ENCODE measurements around the gene DTL.
"Not testable (repeated sequence)": the region's sequence is repeated elsewhere in the genome, so short reads cannot be mapped to it uniquely, and the experiment has no call there.

The DTL gene

DNA sequence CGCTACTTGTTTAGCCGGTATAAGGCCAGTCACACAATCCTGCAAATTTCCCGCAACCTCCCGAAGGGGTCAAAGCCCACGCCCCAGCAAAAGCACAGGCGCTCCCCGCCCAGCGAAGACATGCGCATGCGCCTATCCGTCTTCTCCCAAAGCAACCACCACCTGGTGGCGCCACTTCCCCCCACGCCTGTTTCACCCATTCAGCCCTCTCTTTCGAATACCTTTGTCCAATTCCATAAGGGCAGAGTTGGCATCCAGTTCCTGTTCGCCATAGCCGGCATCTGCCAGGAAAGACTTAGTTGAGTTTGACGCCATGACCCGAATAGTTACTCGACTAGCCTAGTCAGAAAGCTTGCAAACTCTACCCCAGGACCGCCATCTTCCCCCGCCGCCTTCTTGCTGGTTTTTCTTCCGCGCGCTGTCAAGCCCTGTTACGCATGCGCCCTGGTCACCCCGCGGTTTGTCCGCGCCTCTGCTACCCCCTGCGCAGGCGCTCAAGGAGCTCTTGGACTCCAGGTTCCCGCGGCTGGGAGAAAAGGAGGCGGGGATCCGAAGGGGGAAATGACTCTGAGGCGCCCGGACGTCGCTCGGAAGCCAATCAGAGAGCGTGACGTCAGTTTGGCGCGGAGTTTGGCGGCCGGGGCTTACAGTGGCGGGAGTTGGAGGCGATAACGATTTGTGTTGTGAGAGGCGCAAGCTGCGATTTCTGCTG lies at the start of gene DTL, which contains the start of gene INTS7:
Gene DTL, plus strand, starts transcription at position 626 of the 712 bp plus-strand sequence. CDS start 143 bp downstream, outside the sequence.
Gene INTS7, minus strand, starts transcription at position 435 of the 712 bp plus-strand sequence. Its CDS starts 120 bp downstream, at position 315.
- DNase-seq (ENCODE audit: low read depth in 3 of 3) = peak; percentile 95 to 97 (median 95)

- no peak for DNase-seq (ENCODE audit: low read depth in 3 of 3)
Measured at GRCh38 chr1:211986628-211987254, 48.8 kb upstream of the DTL start.

DNA sequence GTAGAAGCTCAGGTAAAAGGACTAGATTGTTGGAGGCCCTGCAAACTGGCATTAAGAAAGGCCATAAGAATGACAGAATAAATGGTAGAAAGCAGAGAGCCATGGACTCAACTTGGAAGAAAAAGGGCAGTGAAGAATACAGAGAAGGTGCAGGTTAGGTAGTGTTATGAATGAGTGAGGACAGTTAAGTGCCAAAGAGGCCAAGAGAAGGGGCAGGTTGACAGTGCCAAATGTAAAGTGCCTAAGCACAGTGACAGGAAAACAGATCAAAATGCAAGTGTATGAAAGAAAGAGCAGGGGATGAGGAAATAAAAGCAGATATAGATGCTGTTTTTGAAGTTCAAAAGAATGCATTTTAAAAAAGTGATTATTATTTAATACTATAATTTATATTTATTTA lies 43.9 kb upstream of the DTL start:
- DNase-seq (ENCODE audit: low read depth in 3 of 3) = no peak

GRCh38 chr1:211997426-211997825 lies 38.1 kb upstream of the DTL start:
- DNase-seq (ENCODE audit: low read depth in 3 of 3) = not testable (repeated sequence)

DNA sequence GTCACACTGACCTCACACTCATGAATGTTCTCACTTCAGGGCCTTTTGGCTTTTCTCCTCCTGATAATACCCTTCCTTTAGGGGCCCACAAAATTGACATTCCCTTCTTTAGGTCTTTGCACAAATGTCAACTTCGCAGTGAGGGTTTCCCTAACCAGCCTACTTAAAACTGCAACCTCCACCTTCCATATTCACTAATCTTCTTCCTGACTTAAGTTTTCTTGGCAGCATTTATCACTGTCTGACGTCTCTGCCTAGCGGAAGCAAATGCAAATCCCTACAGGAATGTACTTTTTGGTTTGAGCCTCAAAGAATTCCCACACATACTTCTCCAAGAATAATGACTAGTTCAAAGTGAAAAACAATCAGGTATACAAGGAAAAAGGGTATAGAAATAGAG lies 33.0 kb upstream of the DTL start:
- DNase-seq (ENCODE audit: low read depth in 3 of 3) = no peak

DNA sequence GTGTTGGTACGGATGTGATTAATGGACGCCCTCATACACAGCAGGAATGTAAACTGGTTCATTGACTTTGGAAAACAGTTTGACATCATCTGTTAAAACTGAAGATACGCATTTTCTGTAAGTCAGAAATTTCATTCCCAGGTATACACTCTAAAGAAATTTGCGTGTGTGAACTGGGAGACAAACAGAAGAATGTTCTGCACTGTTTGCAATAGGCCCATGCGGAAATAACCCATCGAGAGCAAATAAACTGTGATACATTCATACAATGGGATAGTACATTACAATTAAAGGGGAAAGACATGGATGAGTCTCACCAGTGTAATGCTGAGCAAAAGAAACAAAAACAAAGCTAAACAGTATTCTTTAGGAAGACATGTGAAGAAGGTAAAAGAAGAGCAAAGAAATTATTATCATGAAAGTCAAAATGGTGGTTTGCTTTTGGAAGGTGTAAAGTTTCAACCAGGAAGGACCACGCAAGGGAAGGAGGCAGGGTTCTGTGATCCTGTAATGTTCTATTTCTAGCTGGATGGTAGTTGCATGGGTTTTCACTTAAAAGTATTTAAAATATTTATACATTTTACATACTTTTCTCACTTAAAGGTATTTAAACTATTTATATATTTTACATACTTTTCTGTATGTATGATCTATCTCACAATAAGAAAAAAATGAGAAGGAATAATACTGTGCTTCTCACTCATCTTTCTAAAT lies 30.5 kb upstream of the DTL start:
- DNase-seq (ENCODE audit: low read depth in 3 of 3) = no peak

DNA sequence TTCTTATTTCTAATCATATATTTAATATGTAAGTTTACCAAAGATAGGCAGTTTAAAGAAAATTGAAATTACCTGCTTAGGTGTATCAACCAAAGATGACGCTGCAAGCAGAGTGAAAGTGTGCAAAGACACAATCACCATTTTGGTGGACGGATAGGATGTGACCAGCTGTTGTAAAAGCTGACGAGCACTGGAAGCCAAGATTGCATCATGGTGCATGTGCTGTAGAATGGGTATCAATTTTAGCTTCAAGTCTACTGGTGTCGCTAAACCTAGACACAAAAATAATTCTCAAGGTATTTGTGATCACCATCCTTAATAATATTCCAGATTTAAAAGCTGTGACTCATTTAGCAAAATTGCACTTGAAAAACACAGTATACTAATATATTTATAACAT lies 28.4 kb upstream of the DTL start:
- DNase-seq (ENCODE audit: low read depth in 3 of 3) = no peak

- no peak for DNase-seq (ENCODE audit: low read depth in 3 of 3)
Measured at GRCh38 chr1:212007886-212008285, 27.7 kb upstream of the DTL start.

DNA sequence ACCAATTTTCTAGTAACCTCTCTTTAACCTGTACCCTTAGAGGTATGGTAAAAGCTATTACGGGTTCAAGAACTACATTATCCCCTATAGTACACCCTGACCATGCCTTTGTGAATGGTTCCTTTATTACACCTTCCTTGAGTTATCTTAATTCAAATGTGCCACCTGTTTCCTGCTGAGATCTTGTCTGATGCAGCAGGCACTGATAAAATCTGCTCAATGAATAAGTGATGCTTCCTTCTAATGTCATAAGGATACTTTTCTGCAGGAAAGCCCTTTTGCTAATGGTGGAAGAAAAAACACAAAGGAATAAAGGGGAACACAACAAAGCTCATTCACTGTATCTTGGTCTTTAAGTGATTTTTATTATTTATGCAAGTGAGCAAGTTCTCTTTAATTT lies 26.0 kb upstream of the DTL start:
- no peak for DNase-seq (ENCODE audit: low read depth in 3 of 3)

DNA sequence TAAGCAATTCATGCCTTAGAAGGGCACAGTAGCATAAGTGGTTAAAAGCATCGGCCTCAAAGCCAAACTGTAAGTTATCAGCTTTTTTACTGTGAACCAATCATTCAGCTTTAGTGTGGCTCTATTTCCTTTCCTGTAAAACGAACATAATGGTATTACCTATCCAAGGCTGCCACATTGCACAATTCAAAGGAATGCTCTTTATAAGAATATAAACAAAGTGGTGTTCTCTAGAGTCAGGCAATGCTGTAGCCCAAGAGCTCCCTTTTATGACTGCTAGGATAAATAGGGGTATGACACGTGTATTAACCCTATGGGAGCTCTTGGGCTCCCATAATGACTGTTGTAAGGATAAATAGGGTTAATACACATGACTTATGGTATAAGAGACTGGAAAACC lies 25.5 kb upstream of the DTL start:
- DNase-seq (ENCODE audit: low read depth in 3 of 3) = no peak

DNA sequence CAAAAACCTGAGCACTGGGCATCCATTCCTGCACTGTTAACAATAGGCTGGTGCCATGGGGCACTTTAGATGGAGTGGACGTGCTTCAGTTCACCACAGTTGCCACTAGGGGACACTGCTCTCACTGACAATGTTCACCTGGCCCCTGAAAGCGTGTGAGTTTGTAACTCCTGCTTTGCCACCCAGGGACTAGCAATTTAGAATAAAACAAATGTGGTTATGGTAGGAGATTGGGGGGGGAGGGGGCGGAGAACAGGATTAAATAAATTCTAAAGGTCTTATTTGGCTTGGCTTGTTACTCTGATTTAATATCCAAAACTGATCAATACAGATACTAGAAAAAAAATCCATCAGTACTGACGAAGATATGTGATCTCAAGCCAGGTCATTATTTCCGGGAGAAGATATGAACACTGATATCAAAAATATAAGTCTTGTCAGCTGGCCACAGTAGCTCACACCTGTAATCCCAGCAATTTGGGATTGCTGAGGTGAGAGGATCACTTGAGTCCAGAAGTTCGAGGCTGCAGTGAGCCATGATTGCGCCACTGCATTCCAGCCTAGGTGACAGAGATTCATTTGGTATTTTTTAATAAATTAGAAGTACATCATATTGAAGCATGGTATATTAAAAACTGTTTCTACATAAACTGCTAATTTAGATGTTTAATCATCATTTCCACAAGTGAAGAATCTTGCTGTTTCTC lies 23.4 kb upstream of the DTL start:
- DNase-seq (ENCODE audit: low read depth in 3 of 3) = peak; percentile 25 to 47 (median 44)

DNA sequence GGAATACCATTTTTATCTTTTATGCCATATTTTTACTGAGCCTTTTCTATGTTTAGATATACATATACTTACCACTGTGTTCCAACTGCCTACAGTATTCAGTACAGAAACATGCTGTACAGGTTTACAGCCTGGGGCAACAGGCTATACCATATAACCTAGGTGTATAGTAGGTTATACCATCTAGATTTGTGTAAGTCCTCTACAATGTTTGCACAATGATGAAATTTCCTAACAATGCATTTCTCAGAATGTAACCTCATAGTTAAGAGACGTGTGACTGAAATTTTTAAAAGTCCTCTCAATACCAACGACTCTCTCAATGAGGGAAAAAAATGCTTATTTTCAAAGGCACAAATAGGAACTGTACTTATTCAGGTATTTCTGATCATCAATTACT lies 21.9 kb upstream of the DTL start:
- DNase-seq (ENCODE audit: low read depth in 3 of 3) = no peak

GRCh38 chr1:212020975-212021374 lies 14.6 kb upstream of the DTL start:
- DNase-seq (ENCODE audit: low read depth in 3 of 3) = no peak

DNA sequence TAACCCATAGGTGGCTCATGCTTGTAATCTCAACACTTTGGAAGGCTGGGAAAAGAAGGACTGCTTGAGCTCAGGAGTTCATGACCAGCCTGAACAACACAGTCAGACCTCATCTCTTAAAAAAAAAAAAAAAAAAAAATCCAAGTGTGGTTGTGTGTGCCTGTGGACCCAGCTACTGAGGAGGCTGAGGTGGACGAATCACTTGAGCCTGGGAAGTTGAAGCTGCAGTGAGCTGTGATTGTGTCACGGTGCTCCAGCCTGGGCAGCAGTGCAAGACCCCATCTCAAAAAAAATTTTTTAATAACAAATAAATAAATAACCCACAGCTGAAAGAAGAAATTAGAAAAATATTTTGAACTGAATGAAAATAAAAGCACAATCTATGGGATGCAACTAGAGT lies 14.0 kb upstream of the DTL start:
- DNase-seq (ENCODE audit: low read depth in 3 of 3) = no peak

DNA sequence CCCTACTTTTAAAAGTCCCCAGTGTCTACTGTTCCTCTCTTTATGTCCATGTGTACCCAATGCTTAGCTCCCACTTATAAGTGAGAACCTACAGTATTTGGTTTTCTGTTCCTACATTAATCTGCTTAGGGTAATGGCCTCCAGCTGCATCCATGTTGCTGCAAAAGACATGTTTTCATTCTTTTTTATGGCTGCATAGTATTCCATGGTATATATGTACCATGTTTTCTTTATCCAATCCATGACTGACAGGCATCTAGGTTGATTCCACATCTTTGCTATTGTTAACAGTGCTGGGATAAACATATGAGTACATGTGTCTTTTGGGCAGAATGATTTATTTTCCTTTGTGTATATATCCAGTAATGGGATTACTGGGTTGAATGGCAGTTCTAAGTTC lies 12.6 kb upstream of the DTL start:
- DNase-seq (ENCODE audit: low read depth in 3 of 3) = not testable (repeated sequence)

GRCh38 chr1:212024469-212025149 lies 10.9 kb upstream of the DTL start:
- no peak for DNase-seq (ENCODE audit: low read depth in 3 of 3)

DNA sequence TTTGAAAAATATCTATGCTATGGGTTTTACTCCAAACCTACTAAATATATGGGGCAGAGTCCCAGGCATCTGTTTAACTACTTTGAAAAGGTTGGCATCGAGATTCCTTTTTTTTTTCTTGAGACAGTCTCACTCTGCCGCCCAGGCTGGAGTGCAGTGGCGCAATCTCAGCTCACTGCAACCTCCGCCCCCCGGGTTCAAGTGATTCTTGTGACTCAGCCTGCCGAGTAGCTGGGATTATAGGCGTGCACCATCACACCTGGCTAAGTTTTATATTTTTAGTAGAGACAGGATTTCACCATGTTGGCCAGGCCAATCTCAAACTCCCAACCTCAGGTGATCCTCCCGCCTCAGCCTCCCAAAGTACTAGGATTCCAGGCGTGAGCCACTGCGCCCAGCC lies 7.8 kb upstream of the DTL start:
- DNase-seq (ENCODE audit: low read depth in 3 of 3) = not testable (repeated sequence)

DNA sequence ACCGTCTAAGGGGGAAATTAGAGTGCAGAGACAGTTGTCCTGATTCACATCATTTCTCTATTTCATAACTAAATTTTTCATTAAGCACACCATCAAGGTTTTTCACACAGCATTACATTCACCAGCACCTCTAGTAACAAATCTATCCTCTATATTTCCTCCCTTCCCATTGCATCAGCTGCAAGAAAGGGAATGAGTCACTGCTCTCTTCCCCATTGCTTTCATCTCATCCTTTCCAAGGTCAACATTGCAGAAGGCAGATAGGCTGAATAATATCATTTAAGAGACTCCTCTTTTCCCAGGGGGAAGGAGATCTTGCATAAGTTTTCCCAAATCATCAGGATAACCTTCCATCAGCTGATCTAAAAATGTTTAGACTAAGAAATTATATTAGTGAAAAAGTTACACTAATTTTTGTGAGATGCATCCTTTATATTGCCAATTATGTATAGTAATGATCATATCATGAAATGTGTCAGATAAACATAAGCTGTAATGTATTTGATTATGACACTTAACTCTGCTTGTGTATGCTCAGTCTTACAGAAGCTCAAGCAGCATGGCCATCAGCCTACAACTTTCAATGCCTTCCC lies 4.5 kb upstream of the DTL start:
- no peak for DNase-seq (ENCODE audit: low read depth in 3 of 3)

GRCh38 chr1:212034516-212035122 lies 929 bp upstream of the DTL start:
- DNase-seq (ENCODE audit: low read depth in 3 of 3) = no peak

- no peak for DNase-seq (ENCODE audit: low read depth in 3 of 3)
Measured at GRCh38 chr1:212035835-212036605, 472 bp downstream of the DTL start.
